ENCODE results near the gene TASP1. TPM values are rescaled to one million over a fixed set of nuclear protein-coding genes. Genes with fewer than 3 reads are reported as not detected.
A peak's percentile ranks its signal among the peaks of the same experiment; 100 is the strongest.

TASP1 gene
- polyA plus RNA-seq, 3 donors = 2.3 to 3.3 (median 2.6) TPM

DNA sequence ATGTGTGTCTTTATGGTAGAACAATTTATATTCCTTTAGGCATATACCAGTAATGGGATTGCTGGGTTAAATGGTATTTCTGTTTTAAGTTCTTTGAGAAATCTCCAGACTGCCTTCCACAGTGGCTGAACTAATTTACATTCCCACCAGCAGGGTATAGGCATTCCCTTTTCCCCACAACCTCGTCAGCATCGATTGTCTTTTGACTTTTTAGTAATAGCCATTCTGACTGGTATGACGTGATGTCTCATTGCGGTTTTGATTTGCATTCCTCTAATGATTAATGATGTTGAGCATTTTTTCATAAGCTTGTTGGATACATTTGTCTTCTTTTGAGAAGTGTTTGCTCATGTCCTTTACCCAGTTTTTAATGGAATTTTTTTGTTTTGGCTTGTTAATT, 5.3 kb upstream of the TASP1 start:
- H3K4me3 ChIP-seq (replicated peaks in 1 of 3; ENCODE audit: low read depth in 2 of 3, low read length in 3 of 3) = no peak overlapping the region
- H3K9ac ChIP-seq (ENCODE audit: insufficient read depth, low read length, poor library complexity, severe bottlenecking) = no peak overlapping the region
- WGBS (ENCODE audit: insufficient coverage) = no CpG with 5 or more reads among the region's 4 CpGs
- H3K4me2 ChIP-seq (replicated peaks; ENCODE audit: extremely low read depth, low read length, poor library complexity, severe bottlenecking) = no peak overlapping the region
- no peak for DNase-seq
- peaks cover 0 to 2% of the 10 kb centered on the region in 2 donors for H3K27me3 ChIP-seq (ENCODE audit: control insufficient read depth in 2 of 2, insufficient read depth in 2 of 2, low read length in 2 of 2)
- no peaks in the 10 kb centered on the region for H3K36me3 ChIP-seq (replicated peaks in 1 of 2; ENCODE audit: control insufficient read depth in 1 of 2, insufficient read depth in 2 of 2, low read length in 2 of 2)
- H3K79me2 ChIP-seq (ENCODE audit: insufficient read depth, low read length) = no peaks in the 10 kb centered on the region
- no peak overlapping the region for H3K27ac ChIP-seq (ENCODE audit: low read depth in 1 of 2, low read length in 2 of 2)
- Mint-ChIP-seq H3K4me1 (peaks cover 3% of the 10 kb centered on the region), H3K4me3 (no peak overlapping the region), H3K27me3 (ENCODE audit: low read depth in 3 of 3) (peaks cover 2 to 15% (median 12%) of the 10 kb centered on the region in 3 donors), H3K9me3 (no peaks in the 10 kb centered on the region), H3K27ac (no peak overlapping the region), H3K36me3 (no peaks in the 10 kb centered on the region)
- H2AFZ ChIP-seq (ENCODE audit: insufficient read depth, low read depth, low read length, poor library complexity, severe bottlenecking) = no peak overlapping the region
- H3K4me1 ChIP-seq (ENCODE audit: control insufficient read depth in 1 of 2, insufficient read depth in 2 of 2, low read length in 2 of 2) = peaks cover 3 to 4% of the 10 kb centered on the region in 2 donors
- no peak for TF ChIP-seq CTCF (IDR thresholded peaks at IDR 0.05)
- no peaks in the 10 kb centered on the region for H3K9me3 ChIP-seq (replicated peaks in 1 of 2; ENCODE audit: control insufficient read depth in 1 of 2, insufficient read depth in 1 of 2, low read length in 2 of 2)
- intact Hi-C loops (cut with micrococcal nuclease) = no loop called here
- H4K20me1 ChIP-seq (ENCODE audit: insufficient read depth, low read length) = no peaks in the 10 kb centered on the region

DNA sequence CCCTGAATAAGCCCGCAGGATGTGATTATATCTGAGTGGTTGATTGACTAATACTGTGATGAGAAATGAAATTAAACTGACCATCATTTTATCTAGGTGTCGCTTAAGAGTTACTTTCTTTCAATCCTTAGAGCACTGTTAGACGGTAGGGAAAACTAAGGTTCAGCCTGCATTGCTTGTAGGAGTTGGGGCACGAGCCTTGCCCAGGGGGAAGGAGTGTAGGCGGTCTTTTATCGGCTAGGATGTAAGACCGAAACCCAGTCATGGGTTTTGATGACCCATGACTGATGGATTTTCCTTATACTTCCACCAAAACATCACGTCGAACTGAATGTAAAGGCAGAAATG, 392 bp upstream of the TASP1 start:
- Histone ChIP-seq H2AFZ (ENCODE audit: insufficient read depth, low read depth, low read length, poor library complexity, severe bottlenecking) (peak overlapping the region; percentile 95), H3K9ac (ENCODE audit: insufficient read depth, low read length, poor library complexity, severe bottlenecking) (peak overlapping the region; percentile 76), H3K4me3 (replicated peaks in 1 of 3; ENCODE audit: low read depth in 2 of 3, low read length in 3 of 3) (peak overlapping the region; percentile 76 to 100 (median 77)), H3K4me1 (ENCODE audit: control insufficient read depth in 1 of 2, insufficient read depth in 2 of 2, low read length in 2 of 2) (peaks cover 8 to 17% of the 10 kb centered on the region in 2 donors), H3K9me3 (replicated peaks in 1 of 2; ENCODE audit: control insufficient read depth in 1 of 2, insufficient read depth in 1 of 2, low read length in 2 of 2) (no peaks in the 10 kb centered on the region), H3K27ac (ENCODE audit: low read depth in 1 of 2, low read length in 2 of 2) (peak overlapping the region in 1 of 2 donors; percentile 84), H4K20me1 (ENCODE audit: insufficient read depth, low read length) (no peaks in the 10 kb centered on the region), H3K36me3 (replicated peaks in 1 of 2; ENCODE audit: control insufficient read depth in 1 of 2, insufficient read depth in 2 of 2, low read length in 2 of 2) (no peaks in the 10 kb centered on the region), H3K27me3 (ENCODE audit: control insufficient read depth in 2 of 2, insufficient read depth in 2 of 2, low read length in 2 of 2) (no peaks in the 10 kb centered on the region), H3K79me2 (ENCODE audit: insufficient read depth, low read length) (peaks cover 23% of the 10 kb centered on the region), H3K4me2 (replicated peaks; ENCODE audit: extremely low read depth, low read length, poor library complexity, severe bottlenecking) (peak overlapping the region; percentile 87)
- Mint-ChIP-seq H3K4me1 (peaks cover 14% of the 10 kb centered on the region), H3K4me3 (peak overlapping the region; percentile 98 to 99), H3K27ac (peak overlapping the region; percentile 76 to 96 (median 91)), H3K36me3 (no peaks in the 10 kb centered on the region), H3K27me3 (ENCODE audit: low read depth in 3 of 3) (peaks cover 2 to 14% (median 6%) of the 10 kb centered on the region in 3 donors), H3K9me3 (peaks cover 0 to 2% (median 0%) of the 10 kb centered on the region in 7 donors)
- TF ChIP-seq CTCF (IDR thresholded peaks at IDR 0.05) = no peak
- DNase-seq = peak; percentile 3 to 50 (median 8)
- intact Hi-C loops (cut with micrococcal nuclease) = loop anchor here in 1 of 2 donors (10.0 kb wide), 1 partner anchor 146 kb away; the partner anchor contains the start of genes ESF1 and NDUFAF5
- no CpG with 5 or more reads among the region's 9 CpGs for WGBS (ENCODE audit: insufficient coverage)
